Liver (tissue), 3 donors: ENCODE results near the gene GRIFIN.

Source experiments
- FOXA1 ChIP-seq: IDR thresholded peaks from 2 replicates; pipeline ENCODE4 v1.6.1; 2016; ENCODE audit warnings: antibody characterized with exemption
- HNF4A ChIP-seq, 2 donors: conservative IDR thresholded peaks; 2 replicates each; pipeline ENCODE4 v1.6.1; 2016; ENCODE audit warnings: antibody characterized with exemption in 2 of 2, mild to moderate bottlenecking in 2 of 2
- RAD21 ChIP-seq, 2 donors: IDR thresholded peaks; 2 replicates each; pipeline ENCODE4 v1.6.1; 2016; ENCODE audit warnings: antibody characterized with exemption in 2 of 2, mild to moderate bottlenecking in 2 of 2
- RXRA ChIP-seq, 2 donors: IDR thresholded peaks; 2 replicates each; pipeline ENCODE4 v1.6.1; 2017 to 2018; ENCODE audit warnings: antibody characterized with exemption in 2 of 2, mild to moderate bottlenecking in 1 of 2
- SP1 ChIP-seq: IDR thresholded peaks from 2 replicates; pipeline ENCODE4 v1.6.1; 2018; ENCODE audit warnings: antibody characterized with exemption, mild to moderate bottlenecking
- YY1 ChIP-seq: IDR thresholded peaks from 2 replicates; pipeline ENCODE4 v1.6.1; 2016; ENCODE audit warnings: antibody characterized with exemption, mild to moderate bottlenecking
- TF ChIP-seq, protein P1 (sequence below): IDR thresholded peaks from 2 replicates; pipeline ENCODE4 v1.6.1; 2016; ENCODE audit warnings: antibody characterized with exemption, mild to moderate bottlenecking
- TF ChIP-seq, protein P2 (sequence below): fragments of 150-350 bp; IDR thresholded peaks from 2 replicates; pipeline ENCODE4 v1.5.1; 2017; ENCODE audit warnings: improper control_type of control experiment, low read depth, low read length; ENCODE audit not compliant: missing input control
- TF ChIP-seq, protein P3 (sequence below): IDR thresholded peaks from 2 replicates; pipeline ENCODE4 v1.6.1; 2016; ENCODE audit warnings: antibody characterized with exemption
- TF ChIP-seq, protein P4 (sequence below): IDR thresholded peaks from 2 replicates; pipeline ENCODE4 v1.6.1; 2016; ENCODE audit warnings: antibody characterized with exemption
- donor health status: healthy.
- donor health status: healthy.

DNA sequence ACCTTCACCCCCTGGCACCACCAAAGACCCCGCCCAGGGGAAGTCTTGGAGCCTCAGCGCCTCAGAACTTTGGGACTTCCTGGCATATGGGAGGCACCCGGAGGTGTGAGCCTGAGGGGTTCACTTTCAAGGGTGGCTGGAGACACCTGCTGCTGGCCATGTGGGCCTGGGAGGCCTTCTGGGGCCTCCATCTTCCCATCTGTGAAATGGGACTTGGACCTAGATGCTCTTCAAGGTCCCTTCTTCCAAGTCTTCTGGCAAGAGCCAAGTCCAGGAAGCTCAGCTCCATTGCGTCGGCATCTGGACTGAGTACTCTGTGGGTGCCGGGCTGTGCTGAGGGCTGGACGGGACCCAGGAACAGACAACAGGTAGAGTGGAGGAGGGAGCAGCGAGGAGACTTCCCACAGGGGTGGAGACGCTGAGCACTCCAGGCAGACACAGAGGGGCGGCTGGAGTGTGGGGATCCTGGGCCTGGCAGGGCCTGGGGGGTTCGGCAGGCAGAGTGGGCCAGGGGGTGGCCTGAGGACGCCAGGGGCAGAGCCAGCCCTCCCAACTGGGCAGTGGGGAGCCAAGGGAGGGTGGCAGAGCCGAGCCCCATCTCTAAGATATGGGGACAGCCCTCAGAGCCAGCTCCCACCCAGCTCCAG is 34.1 kb upstream of the GRIFIN start:
- TF ChIP-seq, protein P1, sequence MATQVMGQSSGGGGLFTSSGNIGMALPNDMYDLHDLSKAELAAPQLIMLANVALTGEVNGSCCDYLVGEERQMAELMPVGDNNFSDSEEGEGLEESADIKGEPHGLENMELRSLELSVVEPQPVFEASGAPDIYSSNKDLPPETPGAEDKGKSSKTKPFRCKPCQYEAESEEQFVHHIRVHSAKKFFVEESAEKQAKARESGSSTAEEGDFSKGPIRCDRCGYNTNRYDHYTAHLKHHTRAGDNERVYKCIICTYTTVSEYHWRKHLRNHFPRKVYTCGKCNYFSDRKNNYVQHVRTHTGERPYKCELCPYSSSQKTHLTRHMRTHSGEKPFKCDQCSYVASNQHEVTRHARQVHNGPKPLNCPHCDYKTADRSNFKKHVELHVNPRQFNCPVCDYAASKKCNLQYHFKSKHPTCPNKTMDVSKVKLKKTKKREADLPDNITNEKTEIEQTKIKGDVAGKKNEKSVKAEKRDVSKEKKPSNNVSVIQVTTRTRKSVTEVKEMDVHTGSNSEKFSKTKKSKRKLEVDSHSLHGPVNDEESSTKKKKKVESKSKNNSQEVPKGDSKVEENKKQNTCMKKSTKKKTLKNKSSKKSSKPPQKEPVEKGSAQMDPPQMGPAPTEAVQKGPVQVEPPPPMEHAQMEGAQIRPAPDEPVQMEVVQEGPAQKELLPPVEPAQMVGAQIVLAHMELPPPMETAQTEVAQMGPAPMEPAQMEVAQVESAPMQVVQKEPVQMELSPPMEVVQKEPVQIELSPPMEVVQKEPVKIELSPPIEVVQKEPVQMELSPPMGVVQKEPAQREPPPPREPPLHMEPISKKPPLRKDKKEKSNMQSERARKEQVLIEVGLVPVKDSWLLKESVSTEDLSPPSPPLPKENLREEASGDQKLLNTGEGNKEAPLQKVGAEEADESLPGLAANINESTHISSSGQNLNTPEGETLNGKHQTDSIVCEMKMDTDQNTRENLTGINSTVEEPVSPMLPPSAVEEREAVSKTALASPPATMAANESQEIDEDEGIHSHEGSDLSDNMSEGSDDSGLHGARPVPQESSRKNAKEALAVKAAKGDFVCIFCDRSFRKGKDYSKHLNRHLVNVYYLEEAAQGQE, result no peak
- TF ChIP-seq, protein P2, sequence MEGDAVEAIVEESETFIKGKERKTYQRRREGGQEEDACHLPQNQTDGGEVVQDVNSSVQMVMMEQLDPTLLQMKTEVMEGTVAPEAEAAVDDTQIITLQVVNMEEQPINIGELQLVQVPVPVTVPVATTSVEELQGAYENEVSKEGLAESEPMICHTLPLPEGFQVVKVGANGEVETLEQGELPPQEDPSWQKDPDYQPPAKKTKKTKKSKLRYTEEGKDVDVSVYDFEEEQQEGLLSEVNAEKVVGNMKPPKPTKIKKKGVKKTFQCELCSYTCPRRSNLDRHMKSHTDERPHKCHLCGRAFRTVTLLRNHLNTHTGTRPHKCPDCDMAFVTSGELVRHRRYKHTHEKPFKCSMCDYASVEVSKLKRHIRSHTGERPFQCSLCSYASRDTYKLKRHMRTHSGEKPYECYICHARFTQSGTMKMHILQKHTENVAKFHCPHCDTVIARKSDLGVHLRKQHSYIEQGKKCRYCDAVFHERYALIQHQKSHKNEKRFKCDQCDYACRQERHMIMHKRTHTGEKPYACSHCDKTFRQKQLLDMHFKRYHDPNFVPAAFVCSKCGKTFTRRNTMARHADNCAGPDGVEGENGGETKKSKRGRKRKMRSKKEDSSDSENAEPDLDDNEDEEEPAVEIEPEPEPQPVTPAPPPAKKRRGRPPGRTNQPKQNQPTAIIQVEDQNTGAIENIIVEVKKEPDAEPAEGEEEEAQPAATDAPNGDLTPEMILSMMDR, result no peak
- no peak for TF ChIP-seq FOXA1
- no peak for TF ChIP-seq YY1
- TF ChIP-seq RXRA (IDR thresholded peaks at IDR 0.05), result no peak
- TF ChIP-seq HNF4A (conservative IDR thresholded peaks at IDR 0.05), result no peak
- no peak for TF ChIP-seq SP1
- TF ChIP-seq RAD21 (IDR thresholded peaks at IDR 0.05), result no peak
- TF ChIP-seq, protein P3, sequence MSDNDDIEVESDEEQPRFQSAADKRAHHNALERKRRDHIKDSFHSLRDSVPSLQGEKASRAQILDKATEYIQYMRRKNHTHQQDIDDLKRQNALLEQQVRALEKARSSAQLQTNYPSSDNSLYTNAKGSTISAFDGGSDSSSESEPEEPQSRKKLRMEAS, result no peak
- TF ChIP-seq, protein P4, sequence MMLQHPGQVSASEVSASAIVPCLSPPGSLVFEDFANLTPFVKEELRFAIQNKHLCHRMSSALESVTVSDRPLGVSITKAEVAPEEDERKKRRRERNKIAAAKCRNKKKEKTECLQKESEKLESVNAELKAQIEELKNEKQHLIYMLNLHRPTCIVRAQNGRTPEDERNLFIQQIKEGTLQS, result no peak
